ENCODE results near the gene ERCC2.

Gene ERCC2

DNA sequence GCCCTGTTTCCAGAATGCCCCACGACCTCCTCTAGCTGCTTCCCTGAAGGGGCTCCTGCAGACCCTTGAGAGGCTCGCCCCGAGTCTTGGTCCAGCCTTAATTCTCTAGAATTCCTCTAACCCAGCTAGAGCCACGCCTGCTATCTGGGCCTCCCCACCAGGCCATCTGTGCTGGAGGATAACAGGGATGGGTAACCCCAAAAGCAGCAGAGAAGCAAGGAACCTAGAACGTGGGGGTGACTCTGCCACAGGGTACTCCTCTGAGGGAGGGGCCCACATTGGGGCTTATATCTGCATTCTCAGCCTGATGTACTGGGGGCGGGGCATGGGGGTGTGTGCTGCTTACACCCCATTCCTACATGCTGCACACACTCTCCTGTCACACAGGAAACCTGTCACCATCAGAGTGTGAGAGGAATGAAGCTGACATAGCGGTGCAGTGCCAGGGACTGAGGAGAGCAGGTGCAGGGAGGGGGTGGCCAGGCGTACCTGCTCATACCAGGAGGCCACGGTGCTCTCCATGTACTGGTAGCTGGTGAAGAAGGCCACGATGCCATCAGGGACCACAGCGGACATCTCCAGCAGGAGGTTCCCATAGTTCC, 16.0 kb downstream of the ERCC2 start:
- TF ChIP-seq, protein P1, sequence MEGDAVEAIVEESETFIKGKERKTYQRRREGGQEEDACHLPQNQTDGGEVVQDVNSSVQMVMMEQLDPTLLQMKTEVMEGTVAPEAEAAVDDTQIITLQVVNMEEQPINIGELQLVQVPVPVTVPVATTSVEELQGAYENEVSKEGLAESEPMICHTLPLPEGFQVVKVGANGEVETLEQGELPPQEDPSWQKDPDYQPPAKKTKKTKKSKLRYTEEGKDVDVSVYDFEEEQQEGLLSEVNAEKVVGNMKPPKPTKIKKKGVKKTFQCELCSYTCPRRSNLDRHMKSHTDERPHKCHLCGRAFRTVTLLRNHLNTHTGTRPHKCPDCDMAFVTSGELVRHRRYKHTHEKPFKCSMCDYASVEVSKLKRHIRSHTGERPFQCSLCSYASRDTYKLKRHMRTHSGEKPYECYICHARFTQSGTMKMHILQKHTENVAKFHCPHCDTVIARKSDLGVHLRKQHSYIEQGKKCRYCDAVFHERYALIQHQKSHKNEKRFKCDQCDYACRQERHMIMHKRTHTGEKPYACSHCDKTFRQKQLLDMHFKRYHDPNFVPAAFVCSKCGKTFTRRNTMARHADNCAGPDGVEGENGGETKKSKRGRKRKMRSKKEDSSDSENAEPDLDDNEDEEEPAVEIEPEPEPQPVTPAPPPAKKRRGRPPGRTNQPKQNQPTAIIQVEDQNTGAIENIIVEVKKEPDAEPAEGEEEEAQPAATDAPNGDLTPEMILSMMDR (IDR thresholded peaks at IDR 0.05; ENCODE audit: insufficient read depth, low read depth, low read length, missing control alignments) = no peak
- no peak for DNase-seq (ENCODE audit: low read depth)
- no peak overlapping the region for H3K4me3 ChIP-seq (ENCODE audit: low read depth, low read length)

DNA sequence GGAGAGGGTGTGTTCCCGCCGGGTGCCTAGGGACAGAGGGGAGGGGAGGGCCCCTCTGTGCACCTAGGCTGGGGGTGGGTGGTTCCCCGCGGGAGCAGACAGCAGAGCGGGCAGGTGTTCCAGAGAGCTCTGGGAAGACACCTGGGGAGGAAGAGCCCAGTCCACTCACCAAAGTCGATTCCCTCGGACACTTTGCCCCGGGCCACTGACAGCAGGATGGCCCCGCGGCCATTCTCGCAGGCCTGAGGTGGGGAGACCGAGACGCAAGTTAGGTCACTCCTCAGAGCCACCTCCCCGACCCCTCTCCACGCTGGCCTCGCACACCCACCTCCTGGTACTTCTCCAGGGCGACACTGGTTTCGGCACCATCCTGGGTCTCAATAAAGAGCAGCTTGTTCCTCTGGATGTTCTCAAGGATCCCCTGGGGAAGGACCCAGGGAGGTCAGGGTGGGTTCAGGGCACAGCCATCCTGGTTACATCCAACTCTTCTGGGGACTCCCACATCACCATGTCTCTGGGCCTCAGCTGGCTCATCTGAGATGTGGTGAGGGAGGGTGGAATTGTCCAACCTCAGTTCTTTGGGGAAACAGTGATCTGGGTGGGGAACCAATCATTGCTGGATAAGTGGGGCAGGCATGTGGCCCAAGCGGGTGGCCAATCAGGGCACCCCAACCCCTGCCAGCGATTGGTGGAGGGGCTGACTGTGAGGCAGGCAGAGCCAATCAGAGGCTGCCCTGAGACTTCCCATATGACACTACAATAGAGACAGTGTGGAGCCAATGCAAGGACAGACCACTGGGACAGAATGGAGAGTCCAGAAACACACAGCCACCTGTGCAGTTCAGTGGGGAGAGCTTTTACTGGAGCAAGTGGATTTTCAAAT, 17.2 kb downstream of the ERCC2 start:
- no peak overlapping the region for H3K4me3 ChIP-seq (ENCODE audit: low read depth, low read length)
- DNase-seq (ENCODE audit: low read depth) = no peak
- TF ChIP-seq, protein P1 (IDR thresholded peaks at IDR 0.05; ENCODE audit: insufficient read depth, low read depth, low read length, missing control alignments) = no peak

- DNase-seq (ENCODE audit: low read depth) = no peak
- H3K4me3 ChIP-seq (ENCODE audit: low read depth, low read length) = no peak overlapping the region
- TF ChIP-seq, protein P1 (IDR thresholded peaks at IDR 0.05; ENCODE audit: insufficient read depth, low read depth, low read length, missing control alignments) = no peak
Observed at GRCh38 chr19:45352471-45352870, 17.9 kb downstream of the ERCC2 start.

DNA sequence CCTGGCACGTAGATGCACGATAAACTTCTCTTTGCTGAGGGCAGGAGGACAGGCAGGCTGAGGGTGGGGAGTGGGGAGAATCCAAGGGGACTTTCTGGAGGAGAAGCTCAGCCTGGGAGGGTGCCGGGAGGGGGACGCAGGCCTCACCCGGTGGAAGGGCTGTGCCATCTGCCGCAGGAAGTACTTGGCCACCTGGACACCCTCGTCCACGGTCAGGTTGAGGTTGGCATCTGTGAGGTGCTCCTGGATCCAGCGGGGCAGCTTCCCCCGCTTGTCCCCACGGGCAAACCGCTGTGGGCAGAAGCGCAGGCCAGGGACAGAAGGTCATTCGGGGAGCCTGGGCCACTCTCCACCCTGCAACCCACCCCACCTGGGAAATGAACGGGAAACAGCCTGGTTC, 18.3 kb downstream of the ERCC2 start:
- no peak overlapping the region for H3K4me3 ChIP-seq (ENCODE audit: low read depth, low read length)
- DNase-seq (ENCODE audit: low read depth) = no peak
- TF ChIP-seq, protein P1 (IDR thresholded peaks at IDR 0.05; ENCODE audit: insufficient read depth, low read depth, low read length, missing control alignments) = no peak

GRCh38 chr19:45351401-45351952, 18.9 kb downstream of the ERCC2 start:
- TF ChIP-seq, protein P1 (IDR thresholded peaks at IDR 0.05; ENCODE audit: insufficient read depth, low read depth, low read length, missing control alignments) = no peak
- no peak for DNase-seq (ENCODE audit: low read depth)
- no peak overlapping the region for H3K4me3 ChIP-seq (ENCODE audit: low read depth, low read length)

GRCh38 chr19:45350477-45351058, 19.8 kb downstream of the ERCC2 start:
- TF ChIP-seq, protein P1 (IDR thresholded peaks at IDR 0.05; ENCODE audit: insufficient read depth, low read depth, low read length, missing control alignments) = no peak
- no peak for DNase-seq (ENCODE audit: low read depth)
- no peak overlapping the region for H3K4me3 ChIP-seq (ENCODE audit: low read depth, low read length)

Measured in GM12865 (cell line).